T-helper 17 cell (primary cell): Measurements from ENCODE around the gene PET117. TPM values are rescaled to one million over a fixed set of nuclear protein-coding genes. Genes with fewer than 3 reads are reported as not detected.
"Not testable (repeated sequence)": the region's sequence is repeated elsewhere in the genome, so short reads cannot be mapped to it uniquely, and the experiment has no call there.

Source experiments
- ATAC-seq: fragments of 150-1000 bp; cut with Tn5 transposase; 2 replicates; pipeline ENCODE4 v1.10.0; 2021; ENCODE audit warnings: mild to moderate bottlenecking, moderate library complexity
- DNase-seq, 3 donors: peaks; one replicate each; pipeline versions ENCODE4 v3.0.0 to v3.0.0-alpha.2; 2020 to 2021
- H3K9me3 ChIP-seq: one replicate; pipeline ENCODE4 v1.7.0; 2013; ENCODE audit warnings: low read length, mild to moderate bottlenecking; ENCODE audit not compliant: control insufficient read depth, poor library complexity, severe bottlenecking
- H3K27ac Mint-ChIP-seq: one replicate; pipeline ENCODE4 v1.8.0; 2022; ENCODE audit warnings: mild to moderate bottlenecking, moderate library complexity, mixed read lengths
- H3K27me3 Mint-ChIP-seq: one replicate; pipeline ENCODE4 v1.8.0; 2022; ENCODE audit warnings: mixed read lengths
- H3K36me3 Mint-ChIP-seq: one replicate; pipeline ENCODE4 v1.8.0; 2022; ENCODE audit warnings: low read depth, mixed read lengths
- H3K4me1 Mint-ChIP-seq: one replicate; pipeline ENCODE4 v1.8.0; 2022; ENCODE audit warnings: mild to moderate bottlenecking, mixed read lengths
- H3K4me3 Mint-ChIP-seq: one replicate; pipeline ENCODE4 v1.8.0; 2022; ENCODE audit warnings: mild to moderate bottlenecking, moderate library complexity, mixed read lengths
- total RNA-seq, 4 donors: library from RNA in 2 of 4; stranded (reverse) in 2 of 4; gene quantifications; one replicate each; pipeline ENCODE4 v1.2.3 and lab custom pipeline; 2022 to 2026

The PET117 gene
- total RNA-seq, 2 donors from 2014 or later, result 10.5 to 11.5 TPM

DNA sequence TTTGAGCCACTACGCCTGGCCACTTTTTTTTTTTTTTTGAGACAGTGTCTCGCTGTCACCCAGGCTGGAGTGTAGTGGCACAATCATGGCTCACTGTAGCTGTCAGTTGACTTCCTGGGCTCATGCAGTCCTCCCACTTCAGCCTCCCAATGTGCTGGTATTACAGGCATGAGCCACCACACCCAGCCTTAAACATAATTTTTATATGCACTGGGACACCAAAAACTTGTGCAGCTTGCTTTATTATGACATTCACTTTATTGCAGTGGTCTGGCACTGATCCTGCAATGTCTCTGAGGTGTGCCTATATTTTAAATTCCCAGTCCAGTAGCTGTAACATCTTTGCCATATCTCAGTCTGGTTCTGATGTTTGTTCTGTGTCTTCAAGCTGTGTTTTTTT lies 34.7 kb downstream of the PET117 start:
- peaks cover 15% of the 10 kb centered on the region for H3K36me3 Mint-ChIP-seq
- no peak overlapping the region for H3K27ac Mint-ChIP-seq
- no peaks in the 10 kb centered on the region for H3K27me3 Mint-ChIP-seq
- DNase-seq, result no peak
- H3K9me3 ChIP-seq, result no peaks in the 10 kb centered on the region
- no peak overlapping the region for H3K4me3 Mint-ChIP-seq
- peaks cover 23% of the 10 kb centered on the region for H3K4me1 Mint-ChIP-seq
- ATAC-seq, result no peak

DNA sequence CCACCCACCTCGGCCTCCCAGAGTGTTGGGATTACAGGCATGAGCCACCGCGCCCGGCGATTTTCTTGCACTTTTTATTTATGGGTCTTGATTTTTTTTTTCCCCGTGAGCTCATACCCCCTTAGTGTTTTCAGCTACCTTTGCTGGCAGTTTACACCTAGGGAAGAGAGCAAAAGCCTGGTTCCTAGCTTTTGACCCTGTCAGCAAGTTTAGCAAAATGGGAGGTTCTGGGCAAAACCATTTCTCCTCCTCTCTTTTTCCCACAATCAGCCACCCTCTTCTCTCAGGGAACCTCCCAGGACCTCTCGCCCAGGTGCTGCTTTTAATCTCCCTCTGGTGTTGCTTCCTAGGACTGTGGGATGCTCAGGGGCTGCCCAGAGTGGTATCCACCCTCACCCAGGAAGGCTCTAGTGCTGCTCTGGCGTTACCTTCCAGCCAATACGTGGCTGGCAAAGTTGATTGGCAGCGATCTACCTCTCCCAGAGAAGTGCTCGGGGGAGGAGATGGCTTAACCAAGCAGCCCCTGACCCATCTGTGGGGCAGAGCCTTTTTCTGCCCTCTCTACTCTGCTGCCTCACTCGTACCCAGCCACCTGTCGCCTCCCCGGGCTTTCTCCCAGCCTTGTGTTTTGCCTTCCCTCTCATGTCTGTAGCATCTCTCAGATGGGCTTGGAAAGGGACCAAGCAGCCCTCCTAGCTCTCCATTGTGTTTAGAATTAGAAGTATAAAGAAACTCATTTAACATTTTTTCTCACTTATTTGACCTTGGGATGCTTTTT lies 37.4 kb downstream of the PET117 start:
- ATAC-seq, result no peak
- peaks cover 18% of the 10 kb centered on the region for H3K4me1 Mint-ChIP-seq
- no peak for DNase-seq
- H3K27me3 Mint-ChIP-seq, result no peaks in the 10 kb centered on the region
- no peak overlapping the region for H3K27ac Mint-ChIP-seq
- H3K9me3 ChIP-seq, result no peaks in the 10 kb centered on the region
- H3K4me3 Mint-ChIP-seq, result no peak overlapping the region
- H3K36me3 Mint-ChIP-seq, result peaks cover 11% of the 10 kb centered on the region

DNA sequence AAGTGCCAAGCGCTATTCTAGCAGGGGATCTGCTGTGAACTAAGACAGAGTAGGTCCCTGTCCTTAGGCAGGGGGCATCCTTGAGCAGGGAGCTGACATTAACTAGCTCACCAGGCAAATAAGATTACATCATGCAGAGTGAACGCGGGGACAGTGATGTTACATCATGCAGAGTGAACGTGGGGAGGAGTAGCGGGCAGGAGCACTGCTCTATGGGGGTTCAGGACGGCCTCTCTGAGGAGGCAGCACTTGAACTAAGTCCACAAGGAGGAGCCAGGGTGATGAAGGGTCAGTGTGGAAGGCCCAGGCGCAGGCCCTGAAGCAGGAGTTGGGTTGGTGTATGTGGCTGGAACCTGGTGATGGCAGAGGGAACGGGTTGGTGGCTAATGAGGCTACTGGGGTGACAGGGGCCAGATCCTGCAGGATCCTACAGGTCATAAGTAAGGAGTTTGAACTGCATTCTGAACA lies 38.7 kb downstream of the PET117 start:
- Mint-ChIP-seq H3K4me3 (no peak overlapping the region), H3K4me1 (peaks cover 18% of the 10 kb centered on the region), H3K36me3 (peaks cover 11% of the 10 kb centered on the region), H3K27ac (no peak overlapping the region), H3K27me3 (no peaks in the 10 kb centered on the region)
- no peaks in the 10 kb centered on the region for H3K9me3 ChIP-seq
- ATAC-seq (no peak), DNase-seq (no peak)

DNA sequence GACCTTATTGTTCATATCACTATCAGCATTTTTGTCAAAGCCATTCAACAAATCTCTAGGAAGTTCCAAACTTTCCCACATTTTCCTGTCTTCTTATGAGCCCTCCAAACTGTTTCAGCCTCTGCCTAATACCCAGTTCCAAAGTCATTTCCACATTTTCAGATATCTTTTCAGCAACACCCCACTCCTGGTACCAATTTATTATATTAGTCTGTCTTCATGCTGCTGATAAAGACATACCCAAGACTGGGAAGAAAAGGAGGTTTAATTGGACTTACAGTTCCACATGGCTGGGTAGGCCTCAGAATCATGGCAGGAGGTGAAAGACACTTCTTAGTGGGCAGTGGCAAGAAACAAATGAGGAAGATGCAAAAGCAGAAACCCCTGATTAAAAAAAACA lies 42.7 kb downstream of the PET117 start:
- not testable (repeated sequence) for H3K27ac Mint-ChIP-seq, DNase-seq, H3K9me3 ChIP-seq, ATAC-seq, H3K27me3 Mint-ChIP-seq, H3K4me3 Mint-ChIP-seq, H3K4me1 Mint-ChIP-seq
- peaks cover 16% of the 10 kb centered on the region for H3K36me3 Mint-ChIP-seq

DNA sequence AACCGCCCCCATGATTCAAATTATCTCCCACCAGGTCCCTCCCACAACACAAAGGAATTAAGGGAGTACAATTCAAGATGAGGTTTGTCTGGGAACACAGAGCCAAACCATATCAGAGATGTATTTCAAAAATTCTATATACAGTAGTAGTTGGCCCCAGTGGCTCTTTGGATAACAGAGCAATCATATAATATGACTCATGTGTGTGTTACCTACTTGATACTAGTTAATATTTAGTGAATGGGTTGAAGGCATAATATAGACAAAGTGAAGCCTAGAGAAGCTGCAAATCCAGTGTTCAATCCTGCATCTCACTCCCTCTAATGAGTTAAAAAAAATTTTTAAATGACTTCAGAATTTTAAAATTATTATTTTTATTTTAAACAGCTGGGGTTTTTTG lies 43.2 kb downstream of the PET117 start:
- no peak for ATAC-seq
- no peaks in the 10 kb centered on the region for H3K27me3 Mint-ChIP-seq
- H3K9me3 ChIP-seq, result no peaks in the 10 kb centered on the region
- H3K4me1 Mint-ChIP-seq, result peaks cover 3% of the 10 kb centered on the region
- H3K4me3 Mint-ChIP-seq, result no peak overlapping the region
- peaks cover 14% of the 10 kb centered on the region for H3K36me3 Mint-ChIP-seq
- no peak overlapping the region for H3K27ac Mint-ChIP-seq
- no peak for DNase-seq

DNA sequence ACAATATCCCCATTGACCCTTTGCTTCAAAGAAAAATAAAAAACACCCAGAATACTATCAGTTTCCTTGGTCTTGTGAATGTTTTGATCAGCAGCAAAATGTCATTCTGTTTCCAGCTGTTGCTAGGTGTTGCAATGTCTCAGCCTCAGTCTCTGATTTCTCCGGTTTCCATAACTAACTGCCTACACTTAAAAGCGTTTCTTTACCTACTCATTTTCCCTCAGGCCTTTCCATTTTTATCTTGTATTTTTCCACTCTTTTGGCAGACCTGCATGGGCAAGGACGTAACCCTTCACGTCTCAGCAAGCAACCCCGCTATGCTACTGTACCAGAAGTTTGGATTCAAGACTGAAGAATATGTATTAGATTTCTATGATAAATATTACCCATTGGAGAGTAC lies 49.4 kb downstream of the PET117 start:
- peaks cover 2% of the 10 kb centered on the region for H3K4me1 Mint-ChIP-seq
- no peaks in the 10 kb centered on the region for H3K9me3 ChIP-seq
- H3K36me3 Mint-ChIP-seq, result peaks cover 5% of the 10 kb centered on the region
- H3K27me3 Mint-ChIP-seq, result no peaks in the 10 kb centered on the region
- peak overlapping the region; percentile 24 for H3K27ac Mint-ChIP-seq
- H3K4me3 Mint-ChIP-seq, result no peak overlapping the region
- DNase-seq, result no peak
- no peak for ATAC-seq

DNA sequence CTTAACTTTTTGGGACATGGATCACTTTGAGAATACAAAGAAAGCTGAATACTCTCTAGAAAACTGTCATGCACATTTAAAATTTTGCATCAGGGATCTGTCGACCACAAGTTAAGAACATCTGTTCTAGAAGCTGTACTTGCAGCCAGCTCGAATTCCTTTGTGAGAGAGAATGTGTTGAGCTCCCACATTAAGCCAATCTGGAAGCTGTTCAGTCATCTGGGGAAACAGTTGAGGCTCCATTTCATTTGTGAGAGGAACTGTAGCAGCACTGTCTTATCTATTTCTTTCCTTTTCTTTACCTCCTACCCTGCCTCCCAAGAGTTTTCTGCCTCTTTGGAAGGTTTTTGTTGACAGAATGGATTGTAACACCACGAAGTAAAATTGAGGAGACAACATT lies 50.8 kb downstream of the PET117 start:
- Mint-ChIP-seq H3K4me3 (no peak overlapping the region), H3K4me1 (peaks cover 2% of the 10 kb centered on the region), H3K27me3 (no peaks in the 10 kb centered on the region), H3K27ac (no peak overlapping the region), H3K36me3 (peaks cover 5% of the 10 kb centered on the region)
- H3K9me3 ChIP-seq, result no peaks in the 10 kb centered on the region
- DNase-seq (no peak), ATAC-seq (no peak)

DNA sequence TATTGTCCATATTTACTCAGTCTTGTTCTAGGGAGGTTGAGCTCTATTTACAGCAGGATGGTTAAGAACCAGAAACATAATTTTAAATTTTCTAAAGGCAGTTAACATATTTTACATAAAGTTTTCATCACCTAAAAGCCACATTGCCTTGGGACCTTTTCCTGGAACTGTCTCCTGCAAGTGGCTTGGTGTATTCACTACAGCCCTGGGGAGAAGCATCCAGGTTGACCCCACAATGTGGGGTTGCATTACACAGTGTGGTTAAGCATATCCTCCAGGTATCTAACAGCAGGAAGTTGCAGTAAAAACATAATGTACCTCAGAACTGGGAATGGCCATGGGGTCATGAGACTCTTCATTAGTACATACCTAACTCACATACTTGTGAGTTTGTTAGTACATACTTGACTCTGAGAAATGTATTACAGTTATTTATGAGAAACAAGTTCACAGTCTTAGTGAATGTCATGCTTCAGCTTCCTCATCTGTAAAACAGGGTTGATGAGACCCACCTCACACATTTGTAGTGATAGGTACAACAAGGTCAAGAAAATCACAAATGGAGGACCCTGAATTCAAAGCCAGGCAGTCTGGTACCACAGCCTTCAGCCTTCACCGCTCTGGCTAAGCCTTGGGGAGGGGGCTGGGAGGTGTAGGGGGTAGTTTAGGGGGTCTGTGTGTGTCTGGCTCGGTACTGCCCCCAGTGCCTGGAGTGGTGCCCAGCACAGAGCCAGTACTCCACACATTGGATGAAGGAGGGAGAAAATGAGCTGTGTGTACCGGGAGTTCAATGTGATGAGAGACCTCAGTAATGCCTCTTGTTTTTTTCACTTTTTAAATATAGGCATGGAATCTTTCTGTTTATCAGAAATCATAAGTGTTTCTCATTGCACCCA lies 52.9 kb downstream of the PET117 start:
- DNase-seq, result no peak
- H3K27me3 Mint-ChIP-seq, result no peaks in the 10 kb centered on the region
- no peak overlapping the region for H3K4me3 Mint-ChIP-seq
- no peaks in the 10 kb centered on the region for H3K36me3 Mint-ChIP-seq
- ATAC-seq, result no peak
- no peaks in the 10 kb centered on the region for H3K9me3 ChIP-seq
- H3K27ac Mint-ChIP-seq, result no peak overlapping the region
- peaks cover 2% of the 10 kb centered on the region for H3K4me1 Mint-ChIP-seq

DNA sequence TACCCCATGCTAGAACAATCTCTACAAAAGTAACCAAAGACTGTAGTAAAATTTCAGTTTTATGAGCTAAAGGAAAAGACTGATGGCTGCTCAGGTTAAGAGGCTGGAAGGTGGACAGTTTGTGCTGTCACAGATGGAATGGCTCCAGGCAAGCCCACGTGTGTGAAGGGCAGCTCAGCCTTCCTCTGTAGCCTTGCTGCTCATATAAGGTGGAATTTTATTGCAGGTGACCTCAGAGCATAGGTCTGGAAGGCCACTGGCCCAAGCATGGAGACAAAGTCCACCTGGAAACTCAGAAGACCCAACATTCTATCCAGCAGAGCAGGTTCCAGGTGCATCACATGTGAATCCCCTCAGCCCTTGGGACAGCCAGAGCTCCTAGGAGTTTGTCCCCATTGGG lies 53.6 kb downstream of the PET117 start:
- DNase-seq (no peak), ATAC-seq (no peak)
- H3K27me3 Mint-ChIP-seq, result no peaks in the 10 kb centered on the region
- H3K4me1 Mint-ChIP-seq, result peaks cover 2% of the 10 kb centered on the region
- no peak overlapping the region for H3K27ac Mint-ChIP-seq
- no peaks in the 10 kb centered on the region for H3K36me3 Mint-ChIP-seq
- H3K9me3 ChIP-seq, result no peaks in the 10 kb centered on the region
- no peak overlapping the region for H3K4me3 Mint-ChIP-seq

Other genes with a start within 250 kb of the PET117 start
- 10 to 100 TPM; 63.8 to 71.5 TPM for gene SNX5, start 169.1 kb upstream of the PET117 start, total RNA-seq
- 10 to 100 TPM; 10.6 to 10.9 TPM for gene MGME1, start 168.8 kb upstream of the PET117 start, total RNA-seq
- gene OVOL2, start 79.9 kb upstream of the PET117 start, total RNA-seq, result not detected
- 10 to 100 TPM; 11.5 to 12.6 TPM for gene KAT14, start within 50 bp of the PET117 start, total RNA-seq
- gene ZNF133, start 150.7 kb downstream of the PET117 start, total RNA-seq, result 1 to 10 TPM; 5.9 to 7.8 TPM